Measurements from ENCODE around the gene ABTB2.

DNA sequence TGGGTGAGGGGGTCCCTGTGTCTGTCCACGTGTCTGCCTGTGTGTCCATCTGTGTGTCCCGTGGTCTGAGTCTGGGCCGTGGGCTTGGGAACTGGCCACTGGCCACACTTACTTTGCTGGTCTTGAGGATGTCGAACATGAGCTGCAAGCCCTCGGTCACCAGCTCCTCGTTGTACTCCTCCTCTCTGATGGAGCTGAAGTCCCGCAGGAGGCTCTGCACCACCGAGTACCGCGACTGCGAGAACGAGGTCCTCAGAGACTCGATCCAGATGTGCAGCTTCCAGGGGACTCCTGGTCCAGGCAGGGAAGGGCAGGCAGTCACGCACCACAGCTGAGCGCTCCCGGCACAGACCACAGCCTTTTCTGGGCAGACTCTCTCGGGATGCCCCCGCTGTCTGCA, 197.0 kb downstream of the ABTB2 start:
- TF ChIP-seq, protein P1, sequence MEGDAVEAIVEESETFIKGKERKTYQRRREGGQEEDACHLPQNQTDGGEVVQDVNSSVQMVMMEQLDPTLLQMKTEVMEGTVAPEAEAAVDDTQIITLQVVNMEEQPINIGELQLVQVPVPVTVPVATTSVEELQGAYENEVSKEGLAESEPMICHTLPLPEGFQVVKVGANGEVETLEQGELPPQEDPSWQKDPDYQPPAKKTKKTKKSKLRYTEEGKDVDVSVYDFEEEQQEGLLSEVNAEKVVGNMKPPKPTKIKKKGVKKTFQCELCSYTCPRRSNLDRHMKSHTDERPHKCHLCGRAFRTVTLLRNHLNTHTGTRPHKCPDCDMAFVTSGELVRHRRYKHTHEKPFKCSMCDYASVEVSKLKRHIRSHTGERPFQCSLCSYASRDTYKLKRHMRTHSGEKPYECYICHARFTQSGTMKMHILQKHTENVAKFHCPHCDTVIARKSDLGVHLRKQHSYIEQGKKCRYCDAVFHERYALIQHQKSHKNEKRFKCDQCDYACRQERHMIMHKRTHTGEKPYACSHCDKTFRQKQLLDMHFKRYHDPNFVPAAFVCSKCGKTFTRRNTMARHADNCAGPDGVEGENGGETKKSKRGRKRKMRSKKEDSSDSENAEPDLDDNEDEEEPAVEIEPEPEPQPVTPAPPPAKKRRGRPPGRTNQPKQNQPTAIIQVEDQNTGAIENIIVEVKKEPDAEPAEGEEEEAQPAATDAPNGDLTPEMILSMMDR (conservative IDR thresholded peaks at IDR 0.05; ENCODE audit: low read length), result no peak
- TF ChIP-seq EZH2phosphoT487 (IDR thresholded peaks at IDR 0.05; ENCODE audit: borderline replicate concordance, low read depth, low read length), result no peak
